PC-3 (cell line): ENCODE data around the gene KLHL11.

Experiments used
- CTCF ChIP-seq: fragments of 300-600 bp; sonication (generic); conservative IDR thresholded peaks from 2 replicates; pipeline ENCODE4 v1.5.1; 2017; ENCODE audit warnings: antibody characterized with exemption, low read depth, mild to moderate bottlenecking, low read length
- EZH2 ChIP-seq: fragments of 300-600 bp; sonication (generic); IDR thresholded peaks from one replicate; pipeline ENCODE4 v1.6.1; 2017; ENCODE audit warnings: antibody characterized with exemption, mild to moderate bottlenecking, low read length; ENCODE audit not compliant: unreplicated experiment
- EZH2phosphoT487 ChIP-seq: fragments of 300-600 bp; sonication (generic); IDR thresholded peaks from 2 replicates; pipeline ENCODE4 v1.6.1; 2018; ENCODE audit warnings: mild to moderate bottlenecking, antibody characterized with exemption, low read length, borderline replicate concordance

DNA sequence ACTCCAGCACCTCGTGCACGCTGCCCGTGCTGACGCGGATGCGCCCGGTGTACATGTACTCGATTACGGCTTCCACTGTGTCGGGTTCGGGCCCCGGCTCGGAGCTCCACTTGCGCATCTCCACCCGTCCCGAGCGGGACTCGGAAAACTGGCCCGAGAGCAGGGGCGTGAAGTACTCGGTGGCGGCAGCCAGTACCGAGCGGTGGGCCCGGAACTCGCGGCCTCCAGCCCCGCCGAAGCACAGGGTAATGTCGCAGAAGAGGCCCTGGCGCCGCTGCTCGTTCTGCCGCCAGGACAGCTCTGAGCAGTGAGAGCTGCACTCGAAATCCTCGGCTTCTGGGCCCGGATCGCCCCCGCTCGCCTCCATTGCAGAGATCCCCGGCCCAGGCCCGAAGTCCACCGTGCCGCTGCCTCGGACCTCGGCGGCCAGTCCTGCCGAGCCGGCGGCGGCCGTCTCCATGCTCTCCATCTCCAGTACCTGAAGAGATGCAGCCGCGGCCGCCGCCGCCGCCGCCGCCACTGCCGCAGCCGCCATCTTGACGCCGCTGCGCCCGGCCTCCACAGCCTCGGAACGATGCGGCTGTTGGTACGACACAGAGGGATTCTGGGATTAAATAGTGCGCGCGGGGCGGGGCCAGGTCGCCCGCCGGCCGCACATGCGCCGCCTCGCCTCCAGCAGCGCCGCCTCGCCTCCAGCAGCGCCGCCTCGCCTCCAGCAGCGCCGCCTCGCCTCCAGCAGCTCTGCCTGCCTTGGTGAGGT is at the start of gene KLHL11:
- TF ChIP-seq CTCF (no peak), EZH2 (no peak), EZH2phosphoT487 (no peak)
